Stimulated activated CD4-positive, alpha-beta T cell treated with anti-CD3 and anti-CD28 coated beads, Interleukin-4, amount 100 ng/mL, for 4 hours (primary cell): ENCODE measurements around the gene CPSF3.

Source experiments
- DNase-seq, 2 experiments: peaks; one replicate each; pipeline ENCODE4 v3.0.0-alpha.2; 2020

Gene CPSF3

DNA sequence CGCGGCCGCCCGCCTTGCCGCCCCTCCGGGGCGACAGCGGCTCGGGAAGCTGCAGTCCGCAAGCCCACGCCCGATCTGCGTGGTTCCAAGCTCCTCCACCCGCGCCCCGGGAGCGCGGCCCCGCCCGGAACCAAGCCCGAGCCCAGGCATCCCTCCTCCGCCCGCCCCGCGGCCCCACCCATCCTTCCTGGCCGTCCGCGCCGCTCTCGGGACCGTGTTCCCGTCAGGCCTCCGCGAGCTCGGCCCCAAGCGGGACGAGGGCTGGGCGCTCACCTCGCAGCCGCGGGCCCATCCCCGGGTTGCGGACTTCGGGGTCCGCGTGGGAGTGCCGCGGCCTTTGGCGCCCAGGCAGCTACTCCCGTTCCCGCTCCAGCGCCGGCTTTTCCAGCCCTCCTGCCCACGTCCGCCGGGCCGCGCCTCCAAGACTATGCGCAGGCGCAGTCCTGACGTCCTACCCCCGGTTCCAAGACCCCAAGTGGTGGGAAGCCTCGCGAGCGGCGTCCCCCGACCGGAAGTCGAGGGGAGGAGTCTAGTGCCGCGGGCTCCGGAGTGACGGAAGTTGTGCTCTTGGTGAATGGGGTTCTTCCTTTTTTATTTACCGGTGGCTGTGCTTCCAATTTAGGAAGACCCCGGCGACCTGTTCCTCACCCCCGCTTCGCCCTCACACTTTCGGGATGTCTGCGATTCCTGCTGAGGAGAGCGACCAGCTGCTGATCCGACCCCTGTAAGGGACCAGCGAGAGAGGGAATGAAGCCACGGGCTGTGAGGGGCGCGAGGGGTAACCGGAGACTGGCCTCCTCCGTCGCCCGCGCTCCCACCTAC, at the start of gene CPSF3, which contains the start of gene ITGB1BP1:
TSS of gene CPSF3 (plus strand) at position 555 of the 822 bp plus-strand sequence. CDS start at position 675, 120 bp downstream.
TSS of gene ITGB1BP1 (minus strand) at position 429 of the 822 bp plus-strand sequence. CDS start 4,831 bp downstream, outside the sequence.
- peak; percentile 95 to 96 for DNase-seq

DNA sequence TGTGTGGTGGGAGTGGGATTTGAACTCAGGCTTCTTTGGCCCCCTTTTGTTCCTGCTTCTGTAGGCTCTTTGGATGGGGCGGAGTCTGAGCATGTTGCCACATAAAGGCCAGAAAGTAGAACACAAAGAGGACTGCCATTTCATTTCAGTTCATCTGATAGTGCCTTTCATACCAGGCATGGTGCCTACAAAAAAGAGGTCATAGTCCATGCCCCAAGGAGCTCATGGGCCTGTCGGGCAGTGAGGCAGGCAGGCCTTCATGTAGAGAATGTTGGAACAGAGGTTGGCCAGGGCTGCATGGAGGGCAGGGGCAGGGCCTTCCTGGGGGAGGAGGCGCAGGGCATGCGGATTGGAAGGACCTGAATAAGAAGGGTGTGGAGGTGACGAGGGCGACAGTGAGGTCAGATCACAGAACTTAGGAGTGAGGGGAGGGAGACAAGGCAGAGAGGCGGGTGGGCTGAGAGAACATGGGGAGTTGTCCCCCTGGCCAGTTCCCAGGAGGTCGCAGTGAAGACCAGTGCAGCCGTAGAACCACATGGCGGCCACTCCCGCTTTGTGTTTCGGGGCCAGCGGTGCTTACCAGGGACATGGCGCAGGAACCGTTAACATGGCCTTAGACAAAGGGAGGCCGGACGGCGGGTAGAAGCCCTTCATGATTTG, 49.3 kb upstream of the CPSF3 start:
- no peak for DNase-seq

DNA sequence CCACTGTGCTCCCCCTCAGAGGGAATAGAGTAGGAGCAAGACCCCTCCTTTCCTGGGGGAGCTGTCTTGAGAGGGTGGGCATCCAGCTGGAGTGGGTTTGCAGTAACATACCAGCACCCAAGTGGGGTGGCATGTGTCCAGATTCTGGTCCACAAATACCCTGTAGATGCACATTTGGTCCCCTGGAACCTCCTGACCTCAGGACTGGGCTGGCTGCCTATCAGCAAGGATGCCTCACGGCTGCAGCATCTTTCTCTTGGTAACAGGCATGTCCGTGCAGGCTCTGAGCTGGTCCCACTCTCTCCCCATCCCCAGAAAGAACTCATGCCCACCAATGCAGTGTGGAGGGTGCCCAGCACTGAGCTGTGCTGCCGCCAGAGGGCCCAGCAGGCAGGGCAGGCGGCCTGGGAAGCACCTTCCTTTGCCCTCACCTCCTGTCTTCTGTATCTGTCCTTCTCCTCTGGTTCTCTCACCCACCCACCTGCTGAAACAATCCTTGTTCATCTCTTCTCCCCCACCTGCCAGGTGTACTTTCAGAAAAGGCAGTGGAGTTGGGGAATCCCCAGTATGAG, 47.5 kb upstream of the CPSF3 start:
- DNase-seq = no peak

DNA sequence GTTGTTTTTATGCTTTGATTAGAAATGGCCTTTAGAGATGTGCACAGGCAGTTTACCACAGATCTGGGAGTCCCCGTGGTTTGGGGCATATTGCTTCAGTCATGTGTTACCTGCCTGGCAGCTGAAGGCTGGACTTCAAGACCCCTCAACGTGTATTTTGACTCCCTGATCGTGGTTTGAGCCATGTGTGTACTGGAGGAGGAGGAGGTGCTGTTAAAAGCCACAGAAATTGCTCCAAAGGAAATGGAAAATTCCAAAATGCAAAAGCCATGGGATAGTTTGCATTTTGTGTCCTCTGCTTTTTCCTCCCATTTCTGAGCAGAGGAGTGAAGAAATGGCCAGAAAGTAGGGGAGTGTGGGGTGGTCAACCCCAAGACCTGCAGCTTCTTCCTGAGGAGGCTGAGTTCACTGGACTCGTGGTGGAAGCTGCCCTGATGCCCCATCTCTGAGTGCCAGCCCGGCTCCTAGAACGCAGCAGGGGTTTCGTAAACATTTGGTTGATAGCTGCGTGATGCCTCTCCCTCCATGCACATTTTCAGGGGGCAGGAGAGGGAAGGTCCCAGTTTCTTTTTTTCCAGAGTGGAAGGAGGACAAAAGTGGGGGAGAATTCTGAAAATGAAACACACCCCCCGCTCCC, 45.9 kb upstream of the CPSF3 start:
- DNase-seq = no peak

DNA sequence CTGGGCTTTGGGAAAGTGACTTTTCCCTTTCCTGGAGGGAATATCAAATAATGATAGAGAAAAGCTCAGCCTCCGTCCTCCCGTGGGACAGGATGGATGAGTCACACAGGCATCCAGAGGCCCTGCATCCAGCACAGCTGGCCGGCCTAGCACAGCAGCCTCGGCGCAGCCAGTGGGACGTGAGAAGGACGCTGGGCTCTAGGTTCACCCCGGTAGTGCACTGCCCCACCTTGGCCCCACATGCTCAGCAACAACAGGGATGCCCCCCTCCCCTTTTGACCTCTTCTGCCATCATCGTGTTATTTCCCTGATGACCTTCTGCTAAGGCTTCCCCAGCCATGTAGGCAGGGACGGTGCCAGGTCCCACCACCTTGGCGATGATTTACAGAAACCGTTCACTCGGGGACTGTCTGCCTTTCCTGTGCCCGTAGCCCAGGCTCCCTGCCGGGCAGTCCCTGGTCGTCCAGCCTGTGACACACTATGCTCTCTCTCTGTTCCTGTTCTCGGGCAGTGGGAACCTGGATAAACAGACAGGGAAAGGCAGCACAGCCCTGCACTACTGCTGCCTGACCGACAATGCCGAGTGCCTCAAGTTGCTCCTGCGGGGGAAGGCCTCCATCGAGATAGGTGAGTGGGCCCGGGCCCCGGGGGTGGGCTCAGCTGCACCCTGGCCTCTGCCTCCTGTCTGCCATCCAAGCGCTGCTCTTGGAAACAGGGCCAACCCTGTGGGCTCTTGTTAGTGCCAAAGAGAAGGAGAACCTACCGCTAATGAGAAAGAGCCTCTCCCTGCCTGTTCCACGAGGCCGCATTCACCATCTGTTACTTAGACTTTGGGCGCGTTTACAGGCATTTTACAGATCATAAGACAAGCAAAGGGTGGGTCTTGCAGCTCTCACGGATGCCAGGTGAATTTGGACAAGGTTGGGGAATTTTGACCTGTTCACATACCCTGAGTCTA, 44.7 kb upstream of the CPSF3 start:
- DNase-seq = no peak

DNA sequence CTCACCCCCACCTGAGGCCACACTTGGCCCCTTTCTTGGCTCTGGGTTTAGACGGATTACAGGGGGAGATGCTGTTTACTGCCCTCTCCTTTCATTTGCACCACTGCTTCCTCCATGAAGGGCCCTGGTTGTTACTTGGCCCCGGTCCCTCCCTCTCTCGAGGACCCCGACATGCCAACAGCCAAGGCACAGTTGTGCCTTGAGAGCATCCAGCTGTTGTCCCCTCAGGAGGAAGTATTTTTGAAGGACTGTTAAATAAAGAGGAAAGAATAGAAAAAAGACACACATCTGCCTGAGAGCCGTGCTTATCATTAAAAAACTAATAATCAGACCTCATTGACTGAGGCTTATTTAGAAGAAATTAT, 44.1 kb upstream of the CPSF3 start:
- DNase-seq = no peak

DNA sequence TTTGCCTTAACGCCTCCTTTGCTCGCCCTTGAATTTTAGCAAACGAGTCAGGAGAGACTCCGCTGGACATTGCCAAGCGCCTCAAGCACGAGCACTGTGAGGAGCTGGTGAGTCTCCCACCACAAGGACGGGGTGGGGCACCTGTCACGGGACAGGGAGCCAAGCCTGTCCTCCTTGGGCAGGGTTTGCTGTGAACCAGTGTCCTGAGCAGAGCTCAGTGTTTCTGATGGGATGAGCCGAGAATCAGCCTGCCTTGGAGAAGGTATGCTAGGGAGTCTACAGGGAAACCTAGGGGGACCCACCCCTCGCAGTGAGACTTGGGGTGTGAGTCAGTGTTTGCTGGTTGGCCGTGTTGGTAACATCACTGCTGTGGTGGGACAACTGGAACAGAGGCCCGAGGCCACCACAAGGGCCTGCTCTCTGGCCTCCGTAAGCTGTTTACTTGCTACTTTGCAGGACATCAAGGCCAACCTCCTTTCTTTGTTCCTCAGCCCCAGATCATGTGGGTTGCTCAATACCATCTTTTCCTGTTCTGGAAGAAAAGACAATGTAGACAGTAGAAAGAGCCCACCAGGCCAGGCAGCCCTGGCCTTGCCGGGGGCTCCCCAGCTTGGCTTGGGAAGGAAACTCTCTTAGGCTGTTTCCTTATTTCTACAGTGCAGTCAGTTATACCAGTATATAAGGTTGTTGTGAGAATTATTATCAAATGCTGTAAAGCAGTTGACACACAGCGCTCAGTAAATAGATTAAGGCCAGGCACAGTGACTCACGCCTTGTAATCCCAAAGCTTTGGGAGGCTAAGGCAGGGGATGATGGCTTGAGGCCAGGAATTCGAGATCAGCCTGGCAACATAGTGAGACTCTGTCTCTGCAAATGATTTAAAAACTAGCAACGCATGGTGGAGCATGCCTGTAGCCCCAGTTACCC, 42.5 kb upstream of the CPSF3 start:
- DNase-seq = no peak

DNA sequence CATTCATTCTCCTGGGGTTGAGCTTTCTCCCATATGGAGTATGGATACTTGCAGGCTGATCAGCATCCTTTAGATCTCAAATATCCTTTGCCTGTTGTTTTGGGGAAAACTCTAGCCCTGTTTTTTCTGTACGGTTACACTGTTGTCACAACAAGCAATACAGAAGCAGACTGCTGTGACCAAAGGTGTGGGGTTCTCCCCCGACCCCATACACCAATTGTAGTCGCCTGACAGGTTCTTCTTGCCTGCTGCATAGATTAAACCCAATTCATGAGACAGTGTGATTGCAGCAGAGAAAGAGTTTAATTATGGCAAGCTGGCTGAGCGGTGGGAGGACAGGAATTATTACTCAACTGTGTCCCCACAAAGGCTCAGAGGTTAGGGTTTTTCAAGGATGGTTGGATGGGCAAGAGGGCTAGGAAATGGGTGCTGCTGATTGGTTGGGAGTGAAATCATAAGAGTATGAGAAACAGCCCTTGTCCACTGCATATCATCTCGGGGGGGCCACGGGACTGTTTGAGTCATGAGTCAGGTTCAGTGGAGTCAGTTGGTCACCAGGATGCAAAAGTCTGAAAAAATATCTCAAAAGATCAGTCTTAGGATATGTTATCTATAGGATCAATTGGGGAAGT, 40.7 kb upstream of the CPSF3 start:
- no peak for DNase-seq

DNA sequence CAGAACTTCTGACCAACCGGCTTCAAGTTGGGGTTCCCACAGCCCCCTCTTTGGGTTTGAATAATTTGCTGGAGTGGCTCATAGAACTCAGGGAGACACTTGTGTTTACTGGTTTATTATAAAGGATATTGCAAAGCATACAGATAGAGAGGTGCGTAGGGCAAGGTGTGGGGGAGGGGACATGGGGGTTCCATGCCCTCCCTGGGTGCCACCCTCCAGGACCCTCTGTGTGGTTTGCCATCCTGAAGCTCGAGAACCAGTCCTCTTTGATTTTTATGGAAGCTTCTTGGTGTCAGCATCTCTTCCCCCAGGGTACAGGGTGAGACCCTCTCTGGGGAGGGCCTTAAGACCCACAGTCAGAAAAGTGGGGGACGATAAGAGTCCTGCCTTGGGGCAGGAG, 38.9 kb upstream of the CPSF3 start:
- DNase-seq = no peak

DNA sequence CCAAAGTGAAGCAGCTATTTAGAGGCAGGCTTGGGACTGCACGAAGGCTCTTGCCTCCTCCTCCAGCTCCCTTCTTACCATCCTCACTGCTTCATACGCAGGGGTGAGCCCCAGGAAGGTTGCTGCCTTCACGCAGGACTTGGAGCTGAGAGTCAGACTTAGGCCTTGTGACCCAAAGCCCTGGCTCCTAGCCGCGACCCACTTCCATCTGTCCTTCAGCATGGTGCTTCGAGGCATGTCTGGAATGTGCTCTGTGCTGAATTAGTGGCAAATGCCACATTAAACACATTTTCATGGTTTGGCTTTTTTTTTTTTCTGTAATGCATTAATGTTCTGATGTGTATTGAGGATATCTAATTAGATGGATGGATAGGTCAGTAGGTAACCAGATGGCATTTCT, 37.6 kb upstream of the CPSF3 start:
- DNase-seq = no peak

DNA sequence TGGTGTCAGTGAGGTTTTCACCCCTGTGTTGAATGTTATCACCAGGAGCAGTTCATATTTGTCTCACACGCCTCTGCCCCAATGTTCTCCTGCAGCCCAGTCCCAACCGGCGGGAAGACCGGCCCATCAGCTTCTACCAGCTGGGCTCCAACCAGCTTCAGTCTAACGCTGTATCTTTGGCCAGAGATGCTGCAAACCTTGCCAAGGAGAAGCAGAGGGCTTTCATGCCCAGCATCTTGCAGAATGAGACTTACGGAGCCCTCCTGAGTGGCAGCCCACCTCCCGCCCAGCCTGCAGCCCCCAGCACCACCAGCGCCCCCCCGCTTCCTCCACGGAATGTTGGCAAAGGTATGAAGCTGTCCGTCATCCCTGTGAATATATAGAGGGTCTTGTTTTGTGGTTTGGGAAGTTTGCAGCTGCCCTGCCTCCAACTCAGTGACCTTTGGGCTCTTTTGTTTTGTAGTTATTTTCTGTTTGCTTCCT, 35.2 kb upstream of the CPSF3 start:
- no peak for DNase-seq

DNA sequence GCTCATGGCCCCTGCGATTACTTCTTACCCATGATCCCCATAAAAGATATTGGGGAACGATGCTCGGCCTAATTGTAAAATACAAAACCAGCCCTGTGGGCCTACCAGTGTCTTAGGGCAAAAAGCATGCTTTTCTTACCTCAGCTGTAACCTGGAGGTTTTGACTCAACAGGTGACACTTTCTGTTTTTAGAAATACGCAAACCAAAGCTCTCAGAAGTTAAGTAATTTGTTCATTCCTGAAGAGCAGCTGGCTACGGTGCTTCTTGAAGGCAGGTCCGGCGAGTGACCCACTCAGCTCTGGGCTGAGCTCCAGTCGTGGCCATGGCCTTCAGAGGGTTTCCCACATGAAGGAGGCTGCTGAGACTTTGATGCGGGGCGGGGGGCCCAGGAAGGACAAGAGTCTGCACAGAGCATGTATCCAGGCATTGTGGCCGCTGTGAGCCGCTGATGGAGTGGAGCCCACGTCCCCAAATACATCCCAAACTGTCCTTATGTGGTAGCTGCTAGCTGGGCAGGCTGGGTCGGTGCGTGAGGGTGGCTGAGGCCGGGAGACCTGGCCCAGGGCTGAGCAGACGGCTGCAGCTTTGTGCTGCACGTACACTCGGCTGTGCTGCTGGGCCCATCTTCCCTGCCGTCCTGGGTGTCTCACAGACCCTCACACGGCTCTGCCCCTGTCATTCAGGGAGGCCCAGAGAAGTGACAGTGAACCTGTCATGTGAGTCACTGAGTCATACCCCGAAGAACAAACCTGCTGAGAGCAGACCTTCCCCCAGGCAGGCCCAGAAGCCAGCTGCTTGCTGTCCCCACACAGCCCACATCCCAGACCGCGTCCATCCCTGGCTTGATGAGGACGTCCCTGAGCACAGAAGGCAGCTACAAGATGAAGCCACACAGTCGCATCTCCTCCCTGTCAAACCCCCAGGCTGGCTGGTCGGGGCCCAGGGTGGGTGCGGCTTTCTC, 34.2 kb upstream of the CPSF3 start:
- DNase-seq = no peak

DNA sequence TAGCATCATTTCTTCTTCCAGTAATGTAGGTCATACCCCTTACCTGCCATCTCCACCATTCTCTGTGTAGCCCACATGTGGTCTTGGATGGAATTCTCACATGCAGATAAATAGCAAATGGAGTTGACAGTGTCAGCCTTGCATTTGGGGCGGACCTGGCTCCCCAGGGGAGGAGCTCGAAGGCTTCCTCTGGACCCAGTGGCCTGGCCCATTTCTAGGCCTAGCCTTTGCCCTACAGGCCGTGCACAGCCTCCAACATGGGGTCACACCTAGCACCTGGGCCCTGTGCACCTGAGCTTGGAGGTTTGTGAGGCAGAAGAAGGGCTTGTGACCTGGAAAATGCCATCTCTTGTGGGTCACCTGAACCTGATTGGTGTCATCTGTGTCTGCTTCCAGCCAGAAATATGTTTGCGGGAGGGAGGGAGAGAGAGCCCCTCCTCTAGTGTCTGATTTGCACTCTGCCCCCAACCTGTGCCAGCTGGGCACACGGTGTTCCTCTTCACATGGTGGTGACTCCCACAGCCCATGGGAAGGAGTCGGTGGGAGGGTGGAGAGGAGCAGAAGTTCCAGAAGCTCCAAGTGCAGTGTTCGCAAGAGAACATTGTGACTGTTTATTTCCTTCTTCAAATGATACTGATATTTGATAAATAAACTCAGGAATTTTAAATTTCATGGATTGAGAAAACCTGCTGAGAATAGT, 33.2 kb upstream of the CPSF3 start:
- no peak for DNase-seq

DNA sequence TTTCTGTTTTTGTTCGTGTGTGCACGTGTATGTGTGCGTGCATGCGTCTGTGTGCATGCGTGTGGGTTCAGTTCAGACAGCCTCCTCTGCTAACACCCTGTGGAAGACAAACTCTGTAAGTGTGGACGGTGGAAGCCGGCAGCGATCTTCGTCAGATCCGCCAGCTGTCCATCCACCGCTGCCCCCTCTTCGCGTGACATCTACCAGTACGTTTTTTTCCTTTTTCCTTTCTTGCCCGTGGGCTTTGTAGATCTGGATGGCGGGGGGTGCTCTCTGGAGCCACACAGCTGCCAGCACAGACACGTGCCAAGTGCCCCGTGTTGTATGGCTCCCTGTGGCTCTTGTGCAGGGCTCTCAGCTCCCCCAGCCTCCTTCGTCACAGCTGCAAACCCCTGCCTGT, 32.5 kb upstream of the CPSF3 start:
- DNase-seq = no peak

DNA sequence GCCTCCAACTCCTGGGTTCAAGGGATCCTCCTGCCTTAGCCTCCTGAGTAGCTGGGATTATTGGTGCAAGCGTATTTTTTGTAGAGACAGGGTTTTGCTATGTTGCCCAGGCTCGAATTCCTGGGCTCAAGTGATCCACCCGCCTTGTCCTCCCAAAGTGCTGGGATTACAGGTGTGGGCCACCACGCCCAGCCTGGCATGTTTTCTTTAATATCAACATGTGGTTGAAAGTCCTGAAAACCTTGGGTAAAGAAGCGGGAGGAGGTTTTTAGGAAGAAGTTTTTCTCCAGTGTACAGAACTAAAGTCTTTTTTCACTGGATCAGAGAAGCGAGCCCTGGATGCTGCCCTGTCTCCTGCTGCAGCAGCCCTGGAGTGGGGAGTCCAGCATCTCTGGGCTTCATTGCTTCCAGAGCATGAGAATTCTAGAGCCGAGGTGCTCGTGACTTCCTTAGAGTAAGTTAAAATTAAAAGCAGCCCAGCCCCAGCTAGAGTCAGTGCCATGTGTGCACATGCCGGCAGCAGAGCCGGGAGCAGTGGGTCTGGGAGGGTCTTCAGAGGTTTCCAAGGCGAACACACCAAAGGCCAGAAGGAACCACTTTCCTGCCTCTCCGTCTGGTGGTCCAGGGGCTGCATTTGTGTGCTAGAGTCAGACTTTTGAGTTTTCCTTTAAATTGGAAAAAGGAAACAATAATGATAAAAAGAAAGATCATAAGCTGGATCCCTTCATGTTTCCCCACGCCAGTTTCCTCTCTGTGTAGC, 31.3 kb upstream of the CPSF3 start:
- DNase-seq = no peak

DNA sequence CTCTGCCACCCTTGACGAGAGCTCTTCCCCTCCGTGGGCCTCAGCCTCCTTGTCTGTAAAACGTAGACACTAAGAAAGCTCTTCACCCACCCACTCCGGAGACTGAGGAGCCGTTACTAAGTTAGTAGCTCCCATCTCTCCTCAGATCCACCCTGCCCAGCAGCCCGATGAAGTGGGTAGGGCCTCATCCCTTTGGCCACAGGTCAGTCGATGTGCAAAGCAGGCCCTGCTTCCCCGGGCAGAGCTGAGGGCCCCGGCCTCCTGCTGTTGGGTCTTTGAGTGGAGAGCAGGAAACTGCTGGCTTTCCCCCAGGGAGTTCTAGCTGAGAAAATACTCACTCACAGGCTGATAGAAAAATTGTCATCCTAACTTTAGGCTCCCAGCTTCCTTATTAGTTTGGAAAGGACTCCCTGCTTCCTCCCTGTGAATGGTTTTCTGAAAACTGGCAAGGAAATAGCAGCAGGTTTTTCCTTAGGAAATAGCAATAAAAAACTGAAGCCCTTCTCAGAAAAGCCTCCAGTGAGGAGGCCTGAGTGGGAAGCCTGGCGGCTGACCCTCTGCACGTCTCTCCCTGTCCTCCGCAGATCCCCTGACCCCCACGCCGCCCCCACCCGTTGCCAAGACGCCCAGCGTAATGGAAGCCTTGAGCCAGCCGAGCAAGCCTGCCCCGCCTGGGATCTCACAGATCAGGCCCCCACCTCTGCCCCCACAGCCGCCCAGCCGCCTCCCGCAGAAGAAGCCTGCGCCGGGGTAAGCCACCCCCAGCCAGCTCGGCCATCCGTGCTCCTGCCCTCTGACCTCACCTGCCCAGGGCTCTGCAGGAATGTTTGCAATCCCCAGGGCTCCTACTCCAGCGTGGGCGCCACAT, 30.3 kb upstream of the CPSF3 start:
- no peak for DNase-seq

DNA sequence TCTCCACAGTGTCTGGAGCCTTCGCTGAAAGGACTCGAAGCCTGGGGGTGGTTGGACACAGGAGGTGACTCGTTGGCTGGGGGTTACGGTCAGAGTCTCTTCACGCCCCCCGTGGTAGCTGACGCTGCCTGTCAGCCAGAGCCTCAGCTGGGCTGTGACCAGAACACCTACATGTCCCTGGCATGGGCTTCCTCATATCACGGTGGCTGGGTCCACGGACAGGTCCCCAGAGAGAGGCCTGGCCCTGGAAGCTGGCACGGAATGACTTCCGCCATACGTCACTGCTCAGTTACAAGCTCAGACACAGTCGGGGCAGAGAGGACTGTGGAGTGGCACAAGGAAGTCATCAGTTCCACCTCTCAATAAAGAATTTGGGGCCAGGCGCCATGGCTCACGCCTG, 28.6 kb upstream of the CPSF3 start:
- DNase-seq = no peak
